Lower leg skin (tissue), 3 donors: ENCODE data around the gene IGSF21.

Source experiments
- POLR2A ChIP-seq, 2 donors: fragments of 450-650 bp; IDR thresholded peaks; one replicate each; pipeline ENCODE4 v1.6.1; 2016 to 2017; ENCODE audit warnings: antibody characterized with exemption in 2 of 2, mild to moderate bottlenecking in 1 of 2, moderate library complexity in 1 of 2
- TF ChIP-seq, protein P1 (sequence below), 3 donors: fragments of 450-650 bp; IDR thresholded peaks; one replicate each; pipeline ENCODE4 v1.5.1; 2016; ENCODE audit warnings: antibody characterized with exemption in 3 of 3, mild to moderate bottlenecking in 3 of 3, moderate library complexity in 2 of 3

DNA sequence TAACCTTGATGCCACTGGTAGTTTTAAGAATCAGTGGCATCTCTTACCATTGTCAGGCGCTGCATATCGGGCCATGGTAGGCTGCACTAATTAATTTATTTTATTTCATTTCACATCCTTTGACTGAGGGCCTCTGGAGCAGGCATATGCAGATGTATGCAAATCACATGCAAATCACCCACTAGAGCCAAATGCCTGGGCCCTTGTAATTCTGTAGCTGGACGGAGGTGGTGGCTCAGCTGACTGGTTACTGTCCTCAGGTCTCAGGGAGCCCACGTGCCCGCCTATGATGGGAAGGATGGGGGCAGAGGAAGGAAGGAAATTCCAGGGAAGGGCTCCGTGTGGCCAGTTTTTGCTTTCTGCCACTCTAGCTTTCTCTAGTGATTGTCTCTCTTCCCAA, 122.7 kb downstream of the IGSF21 start:
- TF ChIP-seq, protein P1, sequence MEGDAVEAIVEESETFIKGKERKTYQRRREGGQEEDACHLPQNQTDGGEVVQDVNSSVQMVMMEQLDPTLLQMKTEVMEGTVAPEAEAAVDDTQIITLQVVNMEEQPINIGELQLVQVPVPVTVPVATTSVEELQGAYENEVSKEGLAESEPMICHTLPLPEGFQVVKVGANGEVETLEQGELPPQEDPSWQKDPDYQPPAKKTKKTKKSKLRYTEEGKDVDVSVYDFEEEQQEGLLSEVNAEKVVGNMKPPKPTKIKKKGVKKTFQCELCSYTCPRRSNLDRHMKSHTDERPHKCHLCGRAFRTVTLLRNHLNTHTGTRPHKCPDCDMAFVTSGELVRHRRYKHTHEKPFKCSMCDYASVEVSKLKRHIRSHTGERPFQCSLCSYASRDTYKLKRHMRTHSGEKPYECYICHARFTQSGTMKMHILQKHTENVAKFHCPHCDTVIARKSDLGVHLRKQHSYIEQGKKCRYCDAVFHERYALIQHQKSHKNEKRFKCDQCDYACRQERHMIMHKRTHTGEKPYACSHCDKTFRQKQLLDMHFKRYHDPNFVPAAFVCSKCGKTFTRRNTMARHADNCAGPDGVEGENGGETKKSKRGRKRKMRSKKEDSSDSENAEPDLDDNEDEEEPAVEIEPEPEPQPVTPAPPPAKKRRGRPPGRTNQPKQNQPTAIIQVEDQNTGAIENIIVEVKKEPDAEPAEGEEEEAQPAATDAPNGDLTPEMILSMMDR (IDR thresholded peaks at IDR 0.05), result no peak
- no peak for TF ChIP-seq POLR2A (IDR thresholded peaks at IDR 0.05)
